HCT116 (cell line): ENCODE results near the gene RABL3. TPM values are rescaled to one million over a fixed set of nuclear protein-coding genes. Genes with fewer than 3 reads are reported as not detected.

Source experiments
- ATAC-seq: fragments of 200-7000 bp; cut with Tn5 transposase; 2 replicates; pipeline ENCODE4 v1.9.1; 2020; ENCODE audit warnings: mild to moderate bottlenecking, moderate library complexity
- BruUV-seq: library from RNA; stranded (reverse); fragments of 400-500 nt; replicated peaks from 2 replicates; lab custom pipeline; 2021; lab: Mats Ljungman, UMichigan
- CTCF ChIA-PET: fragments of 300-600 bp; sonication (Branson Sonifier 250); formaldehyde crosslinking; loops from one replicate; lab custom pipeline; 2021; ENCODE audit warnings: antibody characterized with exemption; lab: Charles Lee
- POLR2A ChIA-PET: fragments of 300-600, 350-600 bp; sonication (Branson Sonifier 250); formaldehyde crosslinking; loops from one replicate; lab custom pipeline; 2021; ENCODE audit warnings: antibody characterized with exemption; lab: Charles Lee
- RAD21 ChIA-PET, 2 experiments: fragments of 300-600 bp; sonication (Branson Sonifier 250); formaldehyde crosslinking; loops; one replicate each; lab custom pipeline; 2023; ENCODE audit warnings: low total read pairs in 2 of 2; ENCODE audit not compliant: uncharacterized antibody in 2 of 2, unreplicated experiment in 2 of 2, low non-redundant PET in 1 of 2; lab: Charles Lee
- DNase-seq: peaks from one replicate; pipeline ENCODE4 v3.0.0-alpha.2; 2010; ENCODE audit warnings: low read depth, low spot score
- H2AFZ ChIP-seq: fragments of 200-600 bp; shearing (Covaris generic), sonication (generic); 2 replicates; pipeline ENCODE4 v1.6.1; 2017; ENCODE audit warnings: low read depth, mixed run types, mixed read lengths, antibody characterized with exemption, low read length; ENCODE audit not compliant: poor library complexity, severe bottlenecking
- H3K27ac ChIP-seq: 2 replicates; pipeline ENCODE4 v1.5.1; 2012; ENCODE audit warnings: low read depth, low read length
- H3K27me3 ChIP-seq: fragments of 200-600 bp; sonication (generic); 2 replicates; pipeline ENCODE4 v1.6.1; 2016; ENCODE audit warnings: mixed run types, low read length, mixed read lengths; ENCODE audit not compliant: insufficient read depth
- H3K36me3 ChIP-seq, 2 experiments: fragments of 200-500 bp in 1 of 2; fragments of 200-600 bp in 1 of 2; sonication (Bioruptor generic) in 1 of 2; sonication (generic) in 1 of 2; 2 replicates each; pipeline versions ENCODE4 v1.5.1 to v1.6.1; 2014 to 2016; ENCODE audit warnings: low read length in 2 of 2, inconsistent platforms in 1 of 2, mixed read lengths in 1 of 2, mixed run types in 1 of 2; ENCODE audit not compliant: insufficient read depth in 2 of 2, control insufficient read depth in 1 of 2
- H3K4me1 ChIP-seq, 2 experiments: fragments of 200-600 bp in 1 of 2; sonication (generic) in 1 of 2; 2 replicates each; pipeline versions ENCODE4 v1.5.1 to v1.6.1; 2012 to 2017; ENCODE audit warnings: low read length in 2 of 2, inconsistent platforms in 1 of 2, mild to moderate bottlenecking in 1 of 2, mixed read lengths in 1 of 2, mixed run types in 1 of 2, moderate library complexity in 1 of 2; ENCODE audit not compliant: insufficient read depth in 2 of 2, control insufficient read depth in 1 of 2
- H3K4me2 ChIP-seq: fragments of 200-600 bp; sonication (generic); 2 replicates; pipeline ENCODE4 v1.6.1; 2017; ENCODE audit warnings: mixed run types, low read length, mixed read lengths
- H3K4me3 ChIP-seq, 2 experiments: fragments of 200-600 bp in 1 of 2; sonication (generic) in 1 of 2; replicated peaks in 1 of 2; 2 replicates each; pipeline ENCODE4 v1.5.1; 2011 to 2016; ENCODE audit warnings: low read length in 2 of 2, control low read depth in 1 of 2, low read depth in 1 of 2, mild to moderate bottlenecking in 1 of 2, mixed read lengths in 1 of 2, mixed run types in 1 of 2
- H3K79me2 ChIP-seq: fragments of 200-600 bp; sonication (generic); 2 replicates; pipeline ENCODE4 v1.6.1; 2017; ENCODE audit warnings: mild to moderate bottlenecking, mixed run types, low read length, moderate library complexity, mixed read lengths; ENCODE audit not compliant: insufficient read depth
- H3K9ac ChIP-seq: fragments of 200-600 bp; sonication (generic); 2 replicates; pipeline ENCODE4 v1.6.1; 2016; ENCODE audit warnings: low read length, mixed read lengths
- H3K9me2 ChIP-seq: fragments of 200-600 bp; sonication (generic), shearing (Covaris generic); 2 replicates; pipeline ENCODE4 v1.6.1; 2017; ENCODE audit warnings: mixed run types, mild to moderate bottlenecking, moderate library complexity; ENCODE audit not compliant: insufficient read depth
- H3K9me3 ChIP-seq, 2 experiments: fragments of 200-500 bp in 1 of 2; fragments of 200-600 bp in 1 of 2; sonication (Bioruptor generic) in 1 of 2; sonication (generic) in 1 of 2; 2 replicates each; pipeline ENCODE4 v1.6.1; 2014 to 2017; ENCODE audit warnings: low read length in 2 of 2, mixed read lengths in 2 of 2, inconsistent platforms in 1 of 2, low read depth in 1 of 2, mild to moderate bottlenecking in 1 of 2, mixed run types in 1 of 2, moderate library complexity in 1 of 2; ENCODE audit not compliant: control insufficient read depth in 1 of 2, insufficient read depth in 1 of 2
- H4K20me1 ChIP-seq: fragments of 200-600 bp; sonication (generic), shearing (Covaris generic); 2 replicates; pipeline ENCODE4 v1.6.1; 2017; ENCODE audit warnings: mixed run types, mild to moderate bottlenecking, moderate library complexity; ENCODE audit not compliant: insufficient read depth
- CEBPB ChIP-seq: IDR thresholded peaks from 2 replicates; pipeline ENCODE4 v1.6.1; 2012; ENCODE audit warnings: low read depth
- EGR1 ChIP-seq: IDR thresholded peaks from 2 replicates; pipeline ENCODE4 v1.6.1; 2012; ENCODE audit warnings: low read depth
- ELF1 ChIP-seq: IDR thresholded peaks from 2 replicates; pipeline ENCODE4 v1.6.1; 2012; ENCODE audit warnings: low read depth, borderline replicate concordance
- EZH2 ChIP-seq: fragments of 200-600 bp; sonication (generic); IDR thresholded peaks from 2 replicates; pipeline ENCODE4 v1.6.1; 2017; ENCODE audit warnings: antibody characterized with exemption, mixed run types
- EZH2phosphoT487 ChIP-seq: fragments of 200-600 bp; IDR thresholded peaks from 2 replicates; pipeline ENCODE4 v1.6.1; 2018; ENCODE audit warnings: antibody characterized with exemption, borderline replicate concordance
- FOSL1 ChIP-seq: IDR thresholded peaks from 2 replicates; pipeline ENCODE4 v1.6.1; 2012; ENCODE audit warnings: low read depth
- JUND ChIP-seq: IDR thresholded peaks from 2 replicates; pipeline ENCODE4 v1.6.1; 2012
- POLR2A ChIP-seq: IDR thresholded peaks from 2 replicates; pipeline ENCODE4 v1.7.0; 2011; ENCODE audit warnings: borderline replicate concordance; ENCODE audit not compliant: insufficient read depth, insufficient read length; ENCODE audit errors: extremely low read depth
- POLR2AphosphoS5 ChIP-seq: IDR thresholded peaks from 2 replicates; pipeline ENCODE4 v1.6.1; 2011; ENCODE audit warnings: mild to moderate bottlenecking, low read depth, low read length, moderate library complexity
- SP1 ChIP-seq: IDR thresholded peaks from 2 replicates; pipeline ENCODE4 v1.6.1; 2012; ENCODE audit warnings: low read depth
- SRF ChIP-seq: IDR thresholded peaks from 2 replicates; pipeline ENCODE4 v1.6.1; 2012; ENCODE audit warnings: low read depth
- TCF7L2 ChIP-seq: IDR thresholded peaks from 2 replicates; pipeline ENCODE4 v1.7.0; 2011; ENCODE audit warnings: borderline replicate concordance, inconsistent platforms; ENCODE audit not compliant: insufficient read depth, insufficient read length; ENCODE audit errors: extremely low read depth
- YY1 ChIP-seq: IDR thresholded peaks from 2 replicates; pipeline ENCODE4 v1.6.1; 2011; ENCODE audit warnings: low read length, low read depth, moderate library complexity, mild to moderate bottlenecking; ENCODE audit not compliant: insufficient replicate concordance; ENCODE audit errors: extremely low read depth
- ZFX ChIP-seq: fragments of 450-650 bp; IDR thresholded peaks from 2 replicates; pipeline ENCODE4 v1.6.1; 2017
- ZNF274 ChIP-seq: fragments of 200-500 bp; sonication (Bioruptor generic); IDR thresholded peaks from 2 replicates; pipeline ENCODE4 v1.6.1; 2014; ENCODE audit warnings: mild to moderate bottlenecking, low read depth, low read length, inconsistent platforms
- intact Hi-C: fragments of 100-400 bp; cut with micrococcal nuclease; formaldehyde crosslinking; loops from 2 replicates; pipeline ENCODE4 v1.10.0; 2022
- total RNA-seq: library from RNA; stranded (reverse); gene quantifications from one replicate; pipeline ENCODE4 v1.2.1, GENCODE V29; 2021; ENCODE audit not compliant: unreplicated experiment
- TF ChIP-seq, protein P1 (sequence below), 3 experiments: fragments of 200-600 bp in 1 of 3; sonication (generic) in 1 of 3; IDR thresholded peaks in 2 of 3; conservative IDR thresholded peaks in 1 of 3; 2 replicates each; pipeline ENCODE4 v1.5.1; 2012 to 2017; ENCODE audit warnings: low read depth in 2 of 3, low read length in 2 of 3, antibody characterized with exemption in 1 of 3, borderline replicate concordance in 1 of 3, control low read depth in 1 of 3, mild to moderate bottlenecking in 1 of 3, mixed read lengths in 1 of 3, mixed run types in 1 of 3, moderate library complexity in 1 of 3; ENCODE audit not compliant: insufficient read depth in 1 of 3
- TF ChIP-seq, protein P2 (sequence below): IDR thresholded peaks from 2 replicates; pipeline ENCODE4 v1.6.1; 2012
- TF ChIP-seq, protein P3 (sequence below): IDR thresholded peaks from 2 replicates; pipeline ENCODE4 v1.6.1; 2011; ENCODE audit warnings: mild to moderate bottlenecking, low read length, moderate library complexity; ENCODE audit not compliant: insufficient replicate concordance; ENCODE audit errors: extremely low read depth
- TF ChIP-seq, protein P4 (sequence below): IDR thresholded peaks from 2 replicates; pipeline ENCODE4 v1.6.1; 2012

The RABL3 gene
- total RNA-seq, 1 experiment from 2014 or later, result 23.8 TPM

DNA sequence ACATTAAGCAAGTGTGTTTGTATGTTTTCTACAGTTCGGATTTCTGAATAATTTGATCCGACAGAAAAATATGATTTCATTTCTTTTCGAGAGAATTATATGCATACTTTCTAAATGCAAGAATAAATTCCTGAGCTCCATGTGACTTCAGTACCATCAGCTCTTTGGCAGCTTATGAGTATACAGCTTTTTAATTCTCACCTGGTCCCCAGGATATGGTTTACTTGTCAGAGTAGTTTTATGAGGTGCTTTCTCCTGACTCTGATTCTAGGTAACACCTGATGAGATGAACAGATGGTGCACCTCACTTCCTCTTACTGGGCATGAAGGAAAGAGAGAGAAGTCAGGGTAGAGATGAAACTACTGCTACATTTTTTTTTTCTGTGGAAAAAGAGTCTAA, 63.3 kb downstream of the RABL3 start:
- no peaks in the 10 kb centered on the region for H4K20me1 ChIP-seq
- H3K36me3 ChIP-seq, result no peaks in the 10 kb centered on the region
- TF ChIP-seq ZNF274 (no peak), SP1 (no peak), EGR1 (no peak), POLR2AphosphoS5 (no peak), TCF7L2 (no peak), ZFX (no peak), POLR2A (no peak), FOSL1 (no peak), EZH2 (no peak), JUND (no peak), ELF1 (no peak), EZH2phosphoT487 (no peak), YY1 (no peak), CEBPB (no peak), SRF (no peak)
- TF ChIP-seq, protein P1, sequence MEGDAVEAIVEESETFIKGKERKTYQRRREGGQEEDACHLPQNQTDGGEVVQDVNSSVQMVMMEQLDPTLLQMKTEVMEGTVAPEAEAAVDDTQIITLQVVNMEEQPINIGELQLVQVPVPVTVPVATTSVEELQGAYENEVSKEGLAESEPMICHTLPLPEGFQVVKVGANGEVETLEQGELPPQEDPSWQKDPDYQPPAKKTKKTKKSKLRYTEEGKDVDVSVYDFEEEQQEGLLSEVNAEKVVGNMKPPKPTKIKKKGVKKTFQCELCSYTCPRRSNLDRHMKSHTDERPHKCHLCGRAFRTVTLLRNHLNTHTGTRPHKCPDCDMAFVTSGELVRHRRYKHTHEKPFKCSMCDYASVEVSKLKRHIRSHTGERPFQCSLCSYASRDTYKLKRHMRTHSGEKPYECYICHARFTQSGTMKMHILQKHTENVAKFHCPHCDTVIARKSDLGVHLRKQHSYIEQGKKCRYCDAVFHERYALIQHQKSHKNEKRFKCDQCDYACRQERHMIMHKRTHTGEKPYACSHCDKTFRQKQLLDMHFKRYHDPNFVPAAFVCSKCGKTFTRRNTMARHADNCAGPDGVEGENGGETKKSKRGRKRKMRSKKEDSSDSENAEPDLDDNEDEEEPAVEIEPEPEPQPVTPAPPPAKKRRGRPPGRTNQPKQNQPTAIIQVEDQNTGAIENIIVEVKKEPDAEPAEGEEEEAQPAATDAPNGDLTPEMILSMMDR (IDR thresholded peaks at IDR 0.05 in 2 of 3, conservative IDR thresholded peaks at IDR 0.05 in 1 of 3; ENCODE audit: borderline replicate concordance in 1 of 3, insufficient read depth in 1 of 3, low read depth in 2 of 3, low read length in 2 of 3), result no peak
- TF ChIP-seq, protein P2, sequence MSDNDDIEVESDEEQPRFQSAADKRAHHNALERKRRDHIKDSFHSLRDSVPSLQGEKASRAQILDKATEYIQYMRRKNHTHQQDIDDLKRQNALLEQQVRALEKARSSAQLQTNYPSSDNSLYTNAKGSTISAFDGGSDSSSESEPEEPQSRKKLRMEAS, result no peak
- TF ChIP-seq, protein P3, sequence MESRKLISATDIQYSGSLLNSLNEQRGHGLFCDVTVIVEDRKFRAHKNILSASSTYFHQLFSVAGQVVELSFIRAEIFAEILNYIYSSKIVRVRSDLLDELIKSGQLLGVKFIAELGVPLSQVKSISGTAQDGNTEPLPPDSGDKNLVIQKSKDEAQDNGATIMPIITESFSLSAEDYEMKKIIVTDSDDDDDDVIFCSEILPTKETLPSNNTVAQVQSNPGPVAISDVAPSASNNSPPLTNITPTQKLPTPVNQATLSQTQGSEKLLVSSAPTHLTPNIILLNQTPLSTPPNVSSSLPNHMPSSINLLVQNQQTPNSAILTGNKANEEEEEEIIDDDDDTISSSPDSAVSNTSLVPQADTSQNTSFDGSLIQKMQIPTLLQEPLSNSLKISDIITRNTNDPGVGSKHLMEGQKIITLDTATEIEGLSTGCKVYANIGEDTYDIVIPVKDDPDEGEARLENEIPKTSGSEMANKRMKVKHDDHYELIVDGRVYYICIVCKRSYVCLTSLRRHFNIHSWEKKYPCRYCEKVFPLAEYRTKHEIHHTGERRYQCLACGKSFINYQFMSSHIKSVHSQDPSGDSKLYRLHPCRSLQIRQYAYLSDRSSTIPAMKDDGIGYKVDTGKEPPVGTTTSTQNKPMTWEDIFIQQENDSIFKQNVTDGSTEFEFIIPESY, result no peak
- TF ChIP-seq, protein P4, sequence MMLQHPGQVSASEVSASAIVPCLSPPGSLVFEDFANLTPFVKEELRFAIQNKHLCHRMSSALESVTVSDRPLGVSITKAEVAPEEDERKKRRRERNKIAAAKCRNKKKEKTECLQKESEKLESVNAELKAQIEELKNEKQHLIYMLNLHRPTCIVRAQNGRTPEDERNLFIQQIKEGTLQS, result no peak
- intact Hi-C loops, result no loop called here
- no TSS peak for BruUV-seq
- no peak overlapping the region for H2AFZ ChIP-seq
- ChIA-PET CTCF (no interaction called here), POLR2A (interaction anchor here (1.4 to 1.5 kb wide), 2 partner anchors 15 to 83 kb away, joined by 4 to 9 read pairs; partner anchors contain the start of gene NDUFB4), RAD21 (no interaction called here)
- no peaks in the 10 kb centered on the region for H3K79me2 ChIP-seq
- no peaks in the 10 kb centered on the region for H3K9me2 ChIP-seq
- peaks cover 0 to 11% of the 10 kb centered on the region in 2 experiments; a peak in 3 of 4 replicates for H3K4me1 ChIP-seq
- H3K9me3 ChIP-seq, result 0 out of 4 replicates have a peak, but pooled peaks cover 0 to 3% of the 10 kb centered on the region in 2 experiments
- H3K4me3 ChIP-seq, result no peak overlapping the region
- H3K4me2 ChIP-seq, result peak overlapping the region; percentile 25; the same call in 1 of the 2 replicates
- ATAC-seq (no peak), DNase-seq (no peak)
- no peak overlapping the region for H3K27ac ChIP-seq
- H3K9ac ChIP-seq, result no peak overlapping the region
- H3K27me3 ChIP-seq, result no peaks in the 10 kb centered on the region
